Measurements from ENCODE around the gene NR3C2.

DNA sequence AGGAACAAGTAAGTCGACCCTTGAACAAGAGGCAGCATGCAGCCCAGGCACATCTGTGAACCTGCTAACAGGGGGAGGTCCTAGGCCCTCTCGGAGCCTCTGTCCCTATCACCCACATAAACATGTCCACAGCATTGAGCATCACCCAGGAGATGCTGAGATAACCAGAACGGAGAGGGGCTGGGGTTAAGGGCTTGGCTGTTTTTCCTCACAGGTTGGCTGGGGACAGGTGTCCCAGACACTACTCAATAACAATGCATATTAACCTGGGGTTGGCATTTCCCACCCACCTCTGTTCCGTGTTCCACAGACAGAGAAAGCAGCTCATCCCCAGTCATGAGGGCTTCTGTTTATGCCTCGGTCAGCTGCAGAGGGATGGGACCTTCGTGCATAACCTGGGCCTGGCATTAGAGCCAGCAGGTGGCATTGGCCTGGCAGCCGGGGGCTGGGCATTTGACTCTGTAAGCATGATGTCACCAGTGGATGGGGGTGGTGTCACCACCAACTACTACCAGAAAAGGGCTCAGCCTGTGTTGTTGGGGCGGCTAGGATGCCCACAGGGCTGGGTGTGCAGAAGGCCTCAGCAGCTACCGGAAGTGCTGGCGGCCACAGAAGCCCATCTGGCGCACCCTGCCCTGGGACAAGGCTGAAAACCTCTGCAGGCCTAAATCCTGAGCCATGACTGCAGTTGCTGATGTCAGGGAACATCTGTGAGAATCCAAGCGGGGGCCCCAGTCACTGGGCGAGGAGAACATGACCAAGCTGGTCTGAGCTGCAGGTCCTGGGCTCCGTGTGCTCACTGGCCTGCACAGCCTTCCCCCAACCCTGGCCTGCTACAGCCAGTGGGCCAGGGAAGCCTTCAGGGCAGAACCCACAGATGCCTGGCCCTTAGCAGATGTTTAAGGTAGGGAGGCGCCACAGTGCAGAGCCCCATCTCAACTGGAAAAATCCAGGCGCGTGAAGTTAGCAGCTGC lies 351.4 kb downstream of the NR3C2 start:
- no peak for TF ChIP-seq CTCF (IDR thresholded peaks at IDR 0.05)
- no peak for TF ChIP-seq POLR2A (IDR thresholded peaks at IDR 0.05)

Measured in adrenal gland (tissue), 5 donors.